DND-41 (cell line): Measurements from ENCODE around the gene PLEKHA8.

Experiments used
- CTCF ChIP-seq: IDR thresholded peaks from 2 replicates; pipeline ENCODE4 v1.5.1; 2012; ENCODE audit warnings: borderline replicate concordance, low read length, moderate library complexity, mild to moderate bottlenecking; ENCODE audit not compliant: poor library complexity, severe bottlenecking; ENCODE audit errors: extremely low read depth
- EZH2 ChIP-seq: IDR thresholded peaks from 3 replicates; pipeline ENCODE4 v1.6.1; 2012; ENCODE audit warnings: borderline replicate concordance, low read depth, mild to moderate bottlenecking, moderate library complexity, low read length, inconsistent platforms; ENCODE audit not compliant: severe bottlenecking

GRCh38 chr7:30167901-30168300 is 139.7 kb downstream of the PLEKHA8 start:
- no peak for TF ChIP-seq CTCF
- no peak for TF ChIP-seq EZH2
